CD14-positive monocyte (primary cell): ENCODE results near the gene SVIL. TPM values are rescaled to one million over a fixed set of nuclear protein-coding genes. Genes with fewer than 3 reads are reported as not detected.
"Not testable (repeated sequence)": the region's sequence is repeated elsewhere in the genome, so short reads cannot be mapped to it uniquely, and the experiment has no call there.

ENCODE experiments used
- DNase-seq, 3 donors: peaks; one replicate each; pipeline ENCODE4 v3.0.0-alpha.2; 2011 to 2022
- H2AFZ ChIP-seq: 2 replicates; pipeline ENCODE4 v1.6.0; 2012; ENCODE audit warnings: mild to moderate bottlenecking, low read depth, low read length, inconsistent platforms; ENCODE audit not compliant: insufficient read depth, poor library complexity, severe bottlenecking
- H3K27ac ChIP-seq, 2 donors: 1 replicate in 1 of 2; 2 replicates in 1 of 2; pipeline ENCODE4 v1.5.1; 2012 to 2013; ENCODE audit warnings: low read length in 2 of 2, control low read depth in 1 of 2, inconsistent platforms in 1 of 2, low read depth in 1 of 2, mild to moderate bottlenecking in 1 of 2
- H3K27me3 ChIP-seq, 2 donors: one replicate each; pipeline versions ENCODE4 v1.6.0 to v1.6.1; 2011 to 2013; ENCODE audit warnings: low read length in 2 of 2; ENCODE audit not compliant: control insufficient read depth in 2 of 2, insufficient read depth in 2 of 2
- H3K36me3 ChIP-seq, 2 donors: replicated peaks in 1 of 2; 1 replicate in 1 of 2; 2 replicates in 1 of 2; pipeline versions ENCODE4 v1.5.1 to v1.6.1; 2012 to 2013; ENCODE audit warnings: low read length in 2 of 2, control low read depth in 1 of 2, inconsistent platforms in 1 of 2, mild to moderate bottlenecking in 1 of 2; ENCODE audit not compliant: insufficient read depth in 2 of 2, control insufficient read depth in 1 of 2
- H3K4me1 ChIP-seq, 2 donors: 1 replicate in 1 of 2; 2 replicates in 1 of 2; pipeline versions ENCODE4 v1.5.1 to v1.6.1; 2012 to 2013; ENCODE audit warnings: low read length in 2 of 2, control low read depth in 1 of 2, inconsistent platforms in 1 of 2, mild to moderate bottlenecking in 1 of 2, moderate library complexity in 1 of 2; ENCODE audit not compliant: insufficient read depth in 2 of 2, control insufficient read depth in 1 of 2
- H3K4me2 ChIP-seq: replicated peaks from 2 replicates; pipeline ENCODE3; 2012; ENCODE audit warnings: low read length, moderate library complexity, mild to moderate bottlenecking; ENCODE audit not compliant: poor library complexity, severe bottlenecking; ENCODE audit errors: extremely low read depth
- H3K4me3 ChIP-seq, 3 experiments: fragments of 200-600 bp in 1 of 3; sonication (generic) in 1 of 3; replicated peaks in 1 of 3; 1 replicate in 2 of 3; 2 replicates in 1 of 3; pipeline ENCODE4 v1.5.1; 2011 to 2013; ENCODE audit warnings: low read length in 3 of 3, mild to moderate bottlenecking in 3 of 3, control low read depth in 2 of 3, low read depth in 2 of 3, inconsistent platforms in 1 of 3, moderate library complexity in 1 of 3
- H3K79me2 ChIP-seq: 2 replicates; pipeline ENCODE4 v1.6.0; 2012; ENCODE audit warnings: mild to moderate bottlenecking, control low read depth, inconsistent platforms, low read length, moderate library complexity; ENCODE audit not compliant: insufficient read depth
- H3K9ac ChIP-seq: 2 replicates; pipeline ENCODE4 v1.6.0; 2017; ENCODE audit warnings: low read length, mild to moderate bottlenecking; ENCODE audit not compliant: insufficient read depth, poor library complexity, severe bottlenecking
- H3K9me3 ChIP-seq, 2 donors: replicated peaks in 1 of 2; 1 replicate in 1 of 2; 2 replicates in 1 of 2; pipeline versions ENCODE4 v1.5.1 to v1.6.1; 2012 to 2013; ENCODE audit warnings: low read length in 2 of 2, control low read depth in 1 of 2; ENCODE audit not compliant: control insufficient read depth in 1 of 2, insufficient read depth in 1 of 2
- H4K20me1 ChIP-seq: 2 replicates; pipeline ENCODE4 v1.6.0; 2012; ENCODE audit warnings: mild to moderate bottlenecking, low read length, control low read depth, moderate library complexity; ENCODE audit not compliant: insufficient read depth
- H3K27ac Mint-ChIP-seq, 7 donors: one replicate each; pipeline ENCODE4 v1.8.0; 2020; ENCODE audit warnings: mild to moderate bottlenecking in 7 of 7, mixed read lengths in 7 of 7, moderate library complexity in 6 of 7, inconsistent platforms in 2 of 7
- H3K27me3 Mint-ChIP-seq, 3 donors: one replicate each; pipeline ENCODE4 v1.8.0; 2021 to 2022; ENCODE audit warnings: low read depth in 3 of 3, mild to moderate bottlenecking in 3 of 3, mixed read lengths in 3 of 3, moderate library complexity in 3 of 3, inconsistent platforms in 1 of 3
- H3K36me3 Mint-ChIP-seq, 2 donors: one replicate each; pipeline ENCODE4 v1.8.0; 2020; ENCODE audit warnings: mixed read lengths in 2 of 2, inconsistent platforms in 1 of 2, mild to moderate bottlenecking in 1 of 2
- H3K4me1 Mint-ChIP-seq: one replicate; pipeline ENCODE4 v1.8.0; 2020; ENCODE audit warnings: mild to moderate bottlenecking, mixed read lengths
- H3K4me3 Mint-ChIP-seq, 2 donors: one replicate each; pipeline ENCODE4 v1.8.0; 2020; ENCODE audit warnings: mild to moderate bottlenecking in 2 of 2, mixed read lengths in 2 of 2, moderate library complexity in 1 of 2
- H3K9me3 Mint-ChIP-seq, 7 donors: one replicate each; pipeline ENCODE4 v1.8.0; 2020 to 2022; ENCODE audit warnings: mixed read lengths in 7 of 7, mild to moderate bottlenecking in 6 of 7, moderate library complexity in 6 of 7, inconsistent platforms in 2 of 7
- WGBS: methylation state at CpG from one replicate; pipeline ENCODE4 v1.1.5; 2013; ENCODE audit warnings: missing lambda C conversion rate; ENCODE audit not compliant: insufficient coverage; 5-methylcytosine and 5-hydroxymethylcytosine counted together
- intact Hi-C, 2 donors: fragments of 100-400 bp; cut with micrococcal nuclease; formaldehyde crosslinking; loops; one replicate each; pipeline versions ENCODE4 v1.15.0 to v1.15.1; 2023
- polyA plus RNA-seq, 3 donors: library from polyadenylated mRNA; depleted of rRNA in 1 of 3; unstranded in 2 of 3; stranded (reverse) in 1 of 3; fragments of 300-500 nt in 2 of 3; fragments of >200 nt in 1 of 3; fragmentation: Illumina TruSeq in 2 of 3; gene quantifications; 1 replicate in 2 of 3; 2 replicates in 1 of 3; pipeline ENCODE4 v1.2.3, GENCODE V29; 2012 to 2021
- TF ChIP-seq, protein P1 (sequence below): fragments of 200-600 bp; IDR thresholded peaks from one replicate; pipeline ENCODE4 v1.8.0; 2022; ENCODE audit warnings: antibody characterized with exemption, mild to moderate bottlenecking

The SVIL gene
- polyA plus RNA-seq, 3 donors, result 2.1 to 14.3 (median 5.8) TPM

- Histone ChIP-seq H3K27me3 (no peaks in the 10 kb centered on the region), H3K36me3 (peaks cover 30 to 77% of the 10 kb centered on the region in 2 donors), H3K9me3 (no peaks in the 10 kb centered on the region), H3K79me2 (no peaks in the 10 kb centered on the region), H4K20me1 (no peaks in the 10 kb centered on the region), H3K9ac (no peak overlapping the region), H3K27ac (no peak overlapping the region), H3K4me1 (no peaks in the 10 kb centered on the region), H3K4me3 (no peak overlapping the region), H2AFZ (no peak overlapping the region), H3K4me2 (no peak overlapping the region)
- peaks cover 0 to 2% (median 0%) of the 10 kb centered on the region in 3 donors for H3K27me3 Mint-ChIP-seq
- no peak overlapping the region for H3K27ac Mint-ChIP-seq
- no peaks in the 10 kb centered on the region for H3K9me3 Mint-ChIP-seq
- DNase-seq, result no peak
- WGBS, result 80% methylated on average over 3 of the region's 9 CpGs
- H3K4me1 Mint-ChIP-seq, result no peaks in the 10 kb centered on the region
- intact Hi-C loops, result loop anchor here in 1 of 2 donors (5.0 kb wide), 1 partner anchor 73 kb away; no protein-coding TSS in a partner anchor
- H3K36me3 Mint-ChIP-seq, result peaks cover 47 to 73% of the 10 kb centered on the region in 2 donors
- H3K4me3 Mint-ChIP-seq, result no peak overlapping the region
- TF ChIP-seq, protein P1, sequence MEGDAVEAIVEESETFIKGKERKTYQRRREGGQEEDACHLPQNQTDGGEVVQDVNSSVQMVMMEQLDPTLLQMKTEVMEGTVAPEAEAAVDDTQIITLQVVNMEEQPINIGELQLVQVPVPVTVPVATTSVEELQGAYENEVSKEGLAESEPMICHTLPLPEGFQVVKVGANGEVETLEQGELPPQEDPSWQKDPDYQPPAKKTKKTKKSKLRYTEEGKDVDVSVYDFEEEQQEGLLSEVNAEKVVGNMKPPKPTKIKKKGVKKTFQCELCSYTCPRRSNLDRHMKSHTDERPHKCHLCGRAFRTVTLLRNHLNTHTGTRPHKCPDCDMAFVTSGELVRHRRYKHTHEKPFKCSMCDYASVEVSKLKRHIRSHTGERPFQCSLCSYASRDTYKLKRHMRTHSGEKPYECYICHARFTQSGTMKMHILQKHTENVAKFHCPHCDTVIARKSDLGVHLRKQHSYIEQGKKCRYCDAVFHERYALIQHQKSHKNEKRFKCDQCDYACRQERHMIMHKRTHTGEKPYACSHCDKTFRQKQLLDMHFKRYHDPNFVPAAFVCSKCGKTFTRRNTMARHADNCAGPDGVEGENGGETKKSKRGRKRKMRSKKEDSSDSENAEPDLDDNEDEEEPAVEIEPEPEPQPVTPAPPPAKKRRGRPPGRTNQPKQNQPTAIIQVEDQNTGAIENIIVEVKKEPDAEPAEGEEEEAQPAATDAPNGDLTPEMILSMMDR, result no peak
These were observed 120.5 kb downstream of the SVIL start for GRCh38 chr10:29514306-29514705.

DNA sequence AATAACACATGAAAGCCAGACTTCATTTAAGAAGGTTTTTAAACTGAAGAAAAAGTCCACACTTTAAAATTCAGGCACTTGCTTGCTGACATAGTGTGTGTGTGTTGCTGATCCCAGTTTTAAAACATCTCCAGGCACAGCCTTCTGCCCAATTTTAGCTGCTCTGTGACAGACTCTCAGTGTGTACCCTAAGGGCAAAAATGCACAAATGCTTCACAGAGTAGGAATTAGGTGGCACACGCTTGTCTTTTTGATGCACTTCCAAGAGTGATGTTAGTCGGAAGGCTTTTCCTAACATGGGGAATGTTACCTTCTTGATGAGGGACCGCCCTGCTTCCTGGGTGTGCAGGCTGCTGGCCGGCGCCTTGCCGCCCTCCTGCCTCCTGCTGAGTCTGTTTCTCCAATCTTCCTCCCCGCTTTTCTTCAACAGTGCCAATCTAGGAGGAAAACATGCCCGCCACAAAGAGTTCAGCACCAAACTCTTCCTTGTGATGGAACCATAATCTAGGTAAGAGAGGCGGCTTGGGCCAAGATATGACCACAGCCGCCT is 122.3 kb downstream of the SVIL start:
- Histone ChIP-seq H3K9ac (no peak overlapping the region), H3K9me3 (no peaks in the 10 kb centered on the region), H3K79me2 (no peaks in the 10 kb centered on the region), H2AFZ (no peak overlapping the region), H4K20me1 (no peaks in the 10 kb centered on the region), H3K36me3 (peaks cover 19 to 74% of the 10 kb centered on the region in 2 donors), H3K27ac (no peak overlapping the region), H3K4me2 (no peak overlapping the region), H3K27me3 (no peaks in the 10 kb centered on the region), H3K4me3 (no peak overlapping the region), H3K4me1 (no peaks in the 10 kb centered on the region)
- no peak overlapping the region for H3K4me3 Mint-ChIP-seq
- H3K4me1 Mint-ChIP-seq, result no peaks in the 10 kb centered on the region
- peaks cover 0 to 2% (median 0%) of the 10 kb centered on the region in 3 donors for H3K27me3 Mint-ChIP-seq
- TF ChIP-seq, protein P1, result no peak
- 94% methylated on average over 5 of the region's 10 CpGs for WGBS
- no peaks in the 10 kb centered on the region for H3K9me3 Mint-ChIP-seq
- intact Hi-C loops, result loop anchor here in 1 of 2 donors (5.0 kb wide), 1 partner anchor 75 kb away; no protein-coding TSS in a partner anchor
- H3K36me3 Mint-ChIP-seq, result peaks cover 47 to 70% of the 10 kb centered on the region in 2 donors
- peak overlapping the region in 2 of 7 donors; percentile 28 to 40 for H3K27ac Mint-ChIP-seq
- no peak for DNase-seq

DNA sequence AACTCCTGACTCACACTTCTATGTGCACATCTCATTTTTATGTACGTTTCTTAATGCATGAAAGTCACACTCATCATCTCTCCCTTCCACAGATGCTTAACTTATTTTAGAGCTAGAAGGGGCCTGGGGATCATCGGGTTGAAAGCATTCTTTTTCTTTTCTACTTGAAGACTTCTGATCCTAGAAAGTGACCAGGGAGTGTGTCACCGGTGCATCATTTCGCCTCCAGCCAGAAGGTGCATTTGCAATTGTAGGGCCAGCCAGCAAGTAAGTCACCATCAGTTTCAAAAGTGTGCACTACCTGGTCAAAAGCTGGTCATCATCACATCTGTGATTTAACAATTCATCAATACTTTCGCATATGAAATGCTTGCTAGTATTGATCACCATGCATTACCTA is 123.0 kb downstream of the SVIL start:
- not testable (repeated sequence) for H3K27ac Mint-ChIP-seq, H3K4me2 ChIP-seq, DNase-seq, H3K4me1 ChIP-seq, H4K20me1 ChIP-seq, H3K4me1 Mint-ChIP-seq, H3K9ac ChIP-seq, H3K27ac ChIP-seq, H3K79me2 ChIP-seq, H3K9me3 Mint-ChIP-seq, H3K27me3 Mint-ChIP-seq, H3K27me3 ChIP-seq, H3K4me3 ChIP-seq, H3K4me3 Mint-ChIP-seq, H2AFZ ChIP-seq, H3K9me3 ChIP-seq
- 94% methylated on average over 3 of the region's 5 CpGs for WGBS
- H3K36me3 Mint-ChIP-seq, result peaks cover 51 to 71% of the 10 kb centered on the region in 2 donors
- intact Hi-C loops, result loop anchor here in 1 of 2 donors (5.0 kb wide), 1 partner anchor 75 kb away; no protein-coding TSS in a partner anchor
- H3K36me3 ChIP-seq, result peaks cover 22 to 76% of the 10 kb centered on the region in 2 donors
